Adrenal gland (tissue), 5 donors: ENCODE results near the gene ASTN2.

Experiments used
- CTCF ChIP-seq, 6 experiments: fragments of 450-650 bp in 4 of 6; fragments of 200-600 bp in 2 of 6; sonication (generic) in 1 of 6; IDR thresholded peaks; 1 replicate in 5 of 6; 2 replicates in 1 of 6; pipeline versions ENCODE4 v1.5.1 to v1.8.0; 2016 to 2021; ENCODE audit warnings: antibody characterized with exemption in 6 of 6, mild to moderate bottlenecking in 2 of 6, moderate library complexity in 1 of 6
- POLR2A ChIP-seq, 2 donors: fragments of 450-650 bp; IDR thresholded peaks; one replicate each; pipeline ENCODE4 v1.6.1; 2017; ENCODE audit warnings: antibody characterized with exemption in 2 of 2, mild to moderate bottlenecking in 2 of 2, moderate library complexity in 1 of 2
- donor health status: DM: no; HTN: no; CAD: no.

DNA sequence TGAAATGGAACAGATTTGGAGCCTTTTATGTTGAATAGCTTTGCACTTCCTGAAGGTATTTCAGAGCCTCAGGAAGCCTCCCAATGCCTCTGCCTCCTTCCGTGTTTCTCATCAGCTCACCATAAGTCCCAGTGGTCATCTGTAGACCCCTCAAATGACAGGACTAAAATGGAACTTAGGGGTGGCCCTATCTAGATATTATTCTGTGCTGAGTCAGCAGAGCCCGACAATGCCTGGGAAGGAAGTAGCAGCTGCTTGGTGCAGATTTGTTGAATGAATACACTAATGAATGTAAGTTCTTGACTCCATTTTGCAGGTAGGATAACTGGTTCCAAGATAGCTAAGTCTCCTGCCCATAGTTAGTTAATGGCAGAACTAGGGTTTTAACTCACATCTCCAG lies 97.7 kb downstream of the ASTN2 start:
- TF ChIP-seq CTCF (IDR thresholded peaks at IDR 0.05) (no peak), POLR2A (IDR thresholded peaks at IDR 0.05) (no peak)
